ENCODE results near the gene PLXNA2. TPM values are rescaled to one million over a fixed set of nuclear protein-coding genes. Genes with fewer than 3 reads are reported as not detected.

PLXNA2 gene
- total RNA-seq, 1 donor from 2014 or later, result 0.82 TPM

DNA sequence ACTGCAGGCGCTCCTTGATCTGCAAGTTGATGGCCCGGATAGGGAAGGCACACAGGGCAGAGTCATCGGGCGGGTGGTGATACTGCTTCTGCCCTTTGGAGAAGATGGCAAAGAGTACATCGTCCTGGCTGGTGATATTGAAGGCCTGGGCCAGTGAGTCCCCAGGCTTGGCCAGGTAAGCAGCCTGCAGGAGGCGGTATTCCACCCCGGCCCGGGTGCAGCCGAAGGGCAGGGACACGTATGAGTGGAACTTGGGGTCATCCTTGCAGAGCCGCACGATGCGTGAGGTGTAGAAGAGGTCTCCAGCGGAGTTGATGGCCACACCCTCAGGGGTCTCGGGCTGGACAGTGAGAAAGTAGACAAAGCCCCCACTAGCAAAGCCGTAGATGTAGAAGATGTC lies 27.4 kb downstream of the PLXNA2 start:
- H3K4me3 Mint-ChIP-seq, result no peak overlapping the region
- no peaks in the 10 kb centered on the region for H3K9me3 Mint-ChIP-seq
- TF ChIP-seq, protein P1, sequence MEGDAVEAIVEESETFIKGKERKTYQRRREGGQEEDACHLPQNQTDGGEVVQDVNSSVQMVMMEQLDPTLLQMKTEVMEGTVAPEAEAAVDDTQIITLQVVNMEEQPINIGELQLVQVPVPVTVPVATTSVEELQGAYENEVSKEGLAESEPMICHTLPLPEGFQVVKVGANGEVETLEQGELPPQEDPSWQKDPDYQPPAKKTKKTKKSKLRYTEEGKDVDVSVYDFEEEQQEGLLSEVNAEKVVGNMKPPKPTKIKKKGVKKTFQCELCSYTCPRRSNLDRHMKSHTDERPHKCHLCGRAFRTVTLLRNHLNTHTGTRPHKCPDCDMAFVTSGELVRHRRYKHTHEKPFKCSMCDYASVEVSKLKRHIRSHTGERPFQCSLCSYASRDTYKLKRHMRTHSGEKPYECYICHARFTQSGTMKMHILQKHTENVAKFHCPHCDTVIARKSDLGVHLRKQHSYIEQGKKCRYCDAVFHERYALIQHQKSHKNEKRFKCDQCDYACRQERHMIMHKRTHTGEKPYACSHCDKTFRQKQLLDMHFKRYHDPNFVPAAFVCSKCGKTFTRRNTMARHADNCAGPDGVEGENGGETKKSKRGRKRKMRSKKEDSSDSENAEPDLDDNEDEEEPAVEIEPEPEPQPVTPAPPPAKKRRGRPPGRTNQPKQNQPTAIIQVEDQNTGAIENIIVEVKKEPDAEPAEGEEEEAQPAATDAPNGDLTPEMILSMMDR (IDR thresholded peaks at IDR 0.05), result no peak
- no peaks in the 10 kb centered on the region for H3K4me1 Mint-ChIP-seq
- H3K27ac Mint-ChIP-seq, result no peak overlapping the region
- ATAC-seq (ENCODE audit: low read depth) (no peak), DNase-seq (no peak)
- H3K27me3 Mint-ChIP-seq, result peaks cover 5% of the 10 kb centered on the region
- ChIA-PET CTCF (no interaction called here), POLR2A (no interaction called here)
- intact Hi-C loops (cut with micrococcal nuclease), result no loop called here
- H3K36me3 Mint-ChIP-seq (ENCODE audit: low read depth), result no peaks in the 10 kb centered on the region

DNA sequence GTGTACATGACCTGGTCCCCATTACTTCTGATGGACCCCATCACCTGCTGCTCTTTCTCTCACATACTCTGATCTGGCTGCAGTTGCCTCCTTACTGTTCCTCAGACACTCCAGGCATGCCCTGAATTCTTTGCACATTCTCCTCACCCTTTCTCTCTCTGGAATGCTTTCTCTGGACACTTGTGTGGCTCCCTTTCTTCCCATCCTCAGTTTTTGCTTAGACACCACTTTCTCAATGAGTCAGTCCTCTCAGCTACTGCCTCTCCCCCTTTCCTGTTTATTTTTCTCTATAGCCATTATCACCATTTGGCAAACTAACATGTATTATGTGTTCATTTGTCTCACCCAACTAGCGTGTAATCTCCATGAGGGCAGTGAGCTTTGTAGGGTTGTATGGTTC lies 28.1 kb downstream of the PLXNA2 start:
- intact Hi-C loops (cut with micrococcal nuclease), result no loop called here
- Mint-ChIP-seq H3K9me3 (no peaks in the 10 kb centered on the region), H3K27ac (no peak overlapping the region), H3K4me3 (no peak overlapping the region), H3K27me3 (peaks cover 8% of the 10 kb centered on the region), H3K4me1 (no peaks in the 10 kb centered on the region), H3K36me3 (ENCODE audit: low read depth) (no peaks in the 10 kb centered on the region)
- DNase-seq, result no peak
- TF ChIP-seq, protein P1 (IDR thresholded peaks at IDR 0.05), result no peak
- ChIA-PET CTCF (no interaction called here), POLR2A (no interaction called here)
- no peak for ATAC-seq (ENCODE audit: low read depth)

DNA sequence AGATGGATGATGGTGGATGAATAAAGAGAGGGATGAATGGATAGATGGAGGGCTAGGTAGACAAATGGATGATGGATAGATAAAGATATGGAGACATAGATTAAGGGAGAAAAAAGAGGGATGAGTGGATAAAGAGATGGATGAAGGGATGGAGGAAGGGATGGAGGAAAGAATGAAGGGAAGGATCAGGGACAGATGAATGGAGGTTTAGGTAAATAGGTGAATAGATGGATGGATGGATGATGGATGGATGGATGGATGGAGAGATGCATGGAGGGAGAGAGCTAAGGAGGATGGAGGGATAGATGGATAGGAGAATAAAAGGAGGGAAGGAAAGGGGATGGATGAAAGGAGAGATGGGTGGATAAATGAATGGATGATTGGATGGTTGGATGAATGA lies 28.8 kb downstream of the PLXNA2 start:
- ATAC-seq (ENCODE audit: low read depth) (no peak), DNase-seq (no peak)
- TF ChIP-seq, protein P1 (IDR thresholded peaks at IDR 0.05), result no peak
- Mint-ChIP-seq H3K27me3 (peaks cover 3% of the 10 kb centered on the region), H3K36me3 (ENCODE audit: low read depth) (no peaks in the 10 kb centered on the region), H3K9me3 (no peaks in the 10 kb centered on the region), H3K27ac (no peak overlapping the region), H3K4me3 (no peak overlapping the region), H3K4me1 (no peaks in the 10 kb centered on the region)
- CTCF ChIA-PET, result no interaction called here
- POLR2A ChIA-PET, result interaction anchor here (0.6 kb wide), 1 partner anchor 400 kb away, joined by 4 read pairs; no protein-coding TSS in a partner anchor
- intact Hi-C loops (cut with micrococcal nuclease), result no loop called here

DNA sequence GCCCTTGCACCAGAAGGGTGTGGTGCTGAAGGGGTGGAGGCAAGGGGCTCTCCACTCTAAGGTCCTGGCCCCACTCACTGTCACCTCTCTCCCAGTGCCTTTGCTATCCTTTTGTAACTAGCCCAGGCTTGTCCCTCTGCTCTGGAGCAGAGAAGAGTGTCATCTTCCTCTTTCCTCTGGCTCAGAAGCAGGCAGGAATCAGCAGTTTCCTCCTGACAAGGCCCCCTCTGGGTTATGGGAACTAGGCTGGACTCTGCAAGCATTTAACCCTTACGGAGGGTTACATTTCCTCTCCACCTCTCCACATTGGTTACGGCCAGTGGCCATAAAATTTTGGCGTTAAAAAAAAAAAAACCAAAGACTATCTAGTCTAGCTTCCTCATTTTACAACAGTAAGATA lies 30.4 kb downstream of the PLXNA2 start:
- Mint-ChIP-seq H3K27ac (no peak overlapping the region), H3K4me1 (no peaks in the 10 kb centered on the region), H3K36me3 (ENCODE audit: low read depth) (no peaks in the 10 kb centered on the region), H3K9me3 (no peaks in the 10 kb centered on the region), H3K27me3 (peaks cover 3% of the 10 kb centered on the region), H3K4me3 (no peak overlapping the region)
- ATAC-seq (ENCODE audit: low read depth) (no peak), DNase-seq (no peak)
- ChIA-PET CTCF (no interaction called here), POLR2A (no interaction called here)
- TF ChIP-seq, protein P1 (IDR thresholded peaks at IDR 0.05), result no peak
- intact Hi-C loops (cut with micrococcal nuclease), result no loop called here

DNA sequence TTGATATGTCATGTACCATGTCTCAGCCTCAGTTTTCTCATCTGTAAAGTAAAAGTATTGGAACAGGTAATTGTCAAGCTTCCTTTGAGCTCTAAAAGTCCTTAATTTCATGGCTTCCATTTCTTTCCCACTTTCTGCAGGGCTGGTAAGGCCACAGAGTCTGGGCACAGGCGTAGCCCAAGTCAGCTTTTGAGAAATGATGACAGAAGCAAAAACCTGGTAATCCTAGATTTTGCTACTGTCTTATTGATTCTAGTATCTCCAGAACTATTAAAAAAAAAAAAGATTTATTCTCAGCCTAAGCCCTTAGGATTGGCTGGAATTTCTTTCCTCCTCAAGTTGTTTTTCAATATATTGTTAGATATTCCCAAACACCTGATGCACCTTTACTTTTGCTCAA lies 31.3 kb downstream of the PLXNA2 start:
- H3K36me3 Mint-ChIP-seq (ENCODE audit: low read depth), result no peaks in the 10 kb centered on the region
- TF ChIP-seq, protein P1 (IDR thresholded peaks at IDR 0.05), result no peak
- ChIA-PET POLR2A (no interaction called here), CTCF (interaction anchor here (1.1 kb wide), 1 partner anchor 32 kb away, joined by 3 read pairs; the partner anchor contains the start of gene PLXNA2)
- H3K27ac Mint-ChIP-seq, result no peak overlapping the region
- DNase-seq (no peak), ATAC-seq (ENCODE audit: low read depth) (no peak)
- H3K9me3 Mint-ChIP-seq, result no peaks in the 10 kb centered on the region
- H3K4me3 Mint-ChIP-seq, result no peak overlapping the region
- H3K27me3 Mint-ChIP-seq, result peaks cover 3% of the 10 kb centered on the region
- H3K4me1 Mint-ChIP-seq, result no peaks in the 10 kb centered on the region
- intact Hi-C loops (cut with micrococcal nuclease), result no loop called here

Measured in activated B cell treated with CpG ODN at 0.5 μM for 24 hours (primary cell).